Activated naive CD4-positive, alpha-beta T cell treated with anti-CD3 and anti-CD28 coated beads, Interleukin-2, amount 50 U/mL, for 72 hours (primary cell): ENCODE measurements around the gene PTCHD1. TPM values are rescaled to one million over a fixed set of nuclear protein-coding genes. Genes with fewer than 3 reads are reported as not detected.
A peak's percentile ranks its signal among the peaks of the same experiment; 100 is the strongest.

Source experiments
- ATAC-seq, 2 donors: fragments of 150-1000 bp; cut with Tn5 transposase; 2 replicates each; pipeline ENCODE4 v1.10.0; 2021; ENCODE audit warnings: mild to moderate bottlenecking in 2 of 2, moderate library complexity in 2 of 2
- DNase-seq, 2 donors: peaks; one replicate each; pipeline ENCODE4 v3.0.0; 2021 to 2022; ENCODE audit warnings: low spot score in 2 of 2
- H3K27ac Mint-ChIP-seq, 2 donors: one replicate each; pipeline ENCODE4 v1.8.0; 2022; ENCODE audit warnings: mild to moderate bottlenecking in 2 of 2, mixed read lengths in 2 of 2
- H3K36me3 Mint-ChIP-seq, 2 donors: one replicate each; pipeline ENCODE4 v1.8.0; 2022; ENCODE audit warnings: mixed read lengths in 2 of 2
- H3K9me3 Mint-ChIP-seq, 2 donors: one replicate each; pipeline ENCODE4 v1.8.0; 2022; ENCODE audit warnings: mixed read lengths in 2 of 2
- total RNA-seq, 2 donors: library from RNA; stranded (reverse); gene quantifications; one replicate each; pipeline ENCODE4 v1.2.3, GENCODE V29; 2022

The PTCHD1 gene
- total RNA-seq, 2 donors from 2014 or later = not detected

DNA sequence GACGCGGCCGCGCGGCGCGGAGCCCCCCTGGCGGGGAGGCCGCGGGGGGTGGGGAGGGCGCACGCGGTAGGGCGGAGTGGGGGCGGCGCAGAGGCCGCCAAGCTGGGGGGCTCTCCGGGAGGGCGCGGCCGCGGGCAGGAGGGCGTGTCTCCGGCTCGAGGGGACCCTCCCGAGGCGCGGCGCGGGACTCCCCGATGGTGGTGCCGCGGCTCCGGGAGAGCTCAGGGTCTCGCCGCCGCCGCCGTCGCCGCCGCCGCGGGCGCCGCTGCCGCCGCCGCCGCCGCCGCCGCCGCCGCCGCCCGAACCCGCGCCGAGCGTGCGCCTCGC is 165 bp upstream of the PTCHD1 start:
- Mint-ChIP-seq H3K9me3 (no peaks in the 10 kb centered on the region), H3K27ac (no peak overlapping the region), H3K36me3 (peaks cover 0 to 5% of the 10 kb centered on the region in 2 donors)
- DNase-seq (no peak), ATAC-seq (peak in 1 of 2 donors; percentile 5)

DNA sequence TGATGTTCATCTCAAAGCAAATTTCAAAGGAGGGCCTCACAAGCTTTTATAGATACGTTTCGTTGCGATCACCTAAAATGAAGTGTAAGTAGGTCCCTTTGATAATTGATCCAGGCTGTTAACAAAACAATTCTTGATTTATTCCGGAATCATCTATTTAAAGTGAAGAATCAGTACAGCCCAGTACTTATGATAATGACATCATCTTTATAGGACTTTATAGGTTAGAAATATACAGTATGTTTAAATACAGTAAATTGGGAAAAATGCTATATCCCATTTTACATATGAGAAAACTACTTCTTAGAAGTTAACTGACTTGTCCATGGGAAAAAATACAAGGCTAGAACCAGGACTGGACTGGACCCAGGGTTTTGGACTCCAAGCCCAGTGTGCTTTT is 3.7 kb downstream of the PTCHD1 start:
- Mint-ChIP-seq H3K36me3 (no peaks in the 10 kb centered on the region), H3K27ac (no peak overlapping the region)

DNA sequence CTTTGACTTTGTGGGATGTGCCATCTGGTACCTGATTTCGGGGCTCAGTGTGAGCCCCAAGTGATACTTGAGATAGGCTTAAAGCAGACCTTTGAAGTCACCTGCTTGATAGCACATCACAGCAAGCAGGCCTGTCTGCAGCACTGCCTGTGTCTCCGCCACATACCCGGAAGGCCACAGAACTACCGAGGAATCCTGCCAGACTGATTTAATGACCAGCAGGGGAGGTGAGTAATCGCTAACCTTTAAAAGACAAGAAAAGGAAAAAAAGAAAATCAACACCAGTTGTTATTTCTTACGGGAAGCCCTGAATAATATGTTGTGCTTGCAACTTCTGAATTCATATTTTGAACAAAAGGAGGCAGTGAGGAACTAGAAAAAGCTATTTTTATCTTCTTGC is 6.8 kb downstream of the PTCHD1 start:
- Mint-ChIP-seq H3K36me3 (no peaks in the 10 kb centered on the region), H3K27ac (no peak overlapping the region), H3K9me3 (no peaks in the 10 kb centered on the region)
- no peak for DNase-seq
- no peak for ATAC-seq

More for the DNA sequence above, 3.7 kb downstream of the PTCHD1 start:
- no peak for DNase-seq
- ATAC-seq = no peak
- H3K9me3 Mint-ChIP-seq = no peaks in the 10 kb centered on the region

DNA sequence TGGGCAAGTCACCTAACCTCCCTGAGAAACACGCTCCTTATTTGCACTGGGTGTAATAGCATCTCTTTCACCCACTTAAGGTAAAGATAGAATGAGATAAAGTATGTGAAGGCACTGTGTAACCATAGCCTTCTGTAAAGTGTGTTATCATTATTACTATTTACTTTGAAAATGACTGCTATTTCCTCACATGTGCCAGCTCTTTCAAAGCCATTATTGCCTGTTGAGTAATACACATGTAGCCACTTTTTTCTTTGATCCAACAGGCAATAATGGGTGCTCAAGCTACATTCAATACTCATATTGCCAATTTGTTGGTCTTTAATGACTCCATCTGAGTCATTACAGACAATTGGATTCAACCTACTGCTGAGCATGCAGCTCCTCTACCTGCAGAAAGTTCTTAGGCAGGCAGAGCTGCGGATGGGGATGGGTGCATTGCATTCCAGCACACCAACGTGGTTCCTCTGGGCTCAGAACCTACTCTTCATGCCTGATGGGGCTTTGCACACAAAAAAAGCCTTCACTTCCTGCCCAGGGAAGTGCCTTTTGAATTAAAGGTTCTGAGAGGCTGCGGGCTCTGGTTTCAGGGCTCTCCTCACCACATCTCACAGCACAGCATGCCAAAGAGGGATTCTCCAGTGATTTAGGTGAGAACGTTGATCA is 9.7 kb downstream of the PTCHD1 start:
- peak in 1 of 2 donors; percentile 77 for ATAC-seq
- no peaks in the 10 kb centered on the region for H3K36me3 Mint-ChIP-seq
- no peak for DNase-seq
- no peak overlapping the region for H3K27ac Mint-ChIP-seq
- no peaks in the 10 kb centered on the region for H3K9me3 Mint-ChIP-seq

DNA sequence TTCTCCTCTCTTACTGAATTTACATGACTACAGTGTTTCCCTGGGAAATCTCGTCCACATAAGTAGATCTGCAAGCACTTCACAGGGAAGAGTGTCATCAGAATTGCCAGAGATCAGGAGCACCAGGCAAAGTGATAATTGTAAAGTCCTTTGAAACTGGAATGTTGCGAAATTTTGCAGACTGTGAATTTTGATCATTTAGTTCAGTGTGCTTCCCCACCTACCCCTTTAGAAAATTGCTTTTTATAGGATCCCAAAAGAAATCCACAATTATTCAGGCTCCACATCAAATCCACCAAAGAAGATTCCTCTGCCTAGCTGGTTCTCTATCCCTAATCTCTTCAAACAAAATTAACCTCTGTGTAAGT is 10.2 kb downstream of the PTCHD1 start:
- H3K9me3 Mint-ChIP-seq = no peaks in the 10 kb centered on the region
- ATAC-seq (no peak), DNase-seq (no peak)
- H3K36me3 Mint-ChIP-seq = no peaks in the 10 kb centered on the region
- no peak overlapping the region for H3K27ac Mint-ChIP-seq

DNA sequence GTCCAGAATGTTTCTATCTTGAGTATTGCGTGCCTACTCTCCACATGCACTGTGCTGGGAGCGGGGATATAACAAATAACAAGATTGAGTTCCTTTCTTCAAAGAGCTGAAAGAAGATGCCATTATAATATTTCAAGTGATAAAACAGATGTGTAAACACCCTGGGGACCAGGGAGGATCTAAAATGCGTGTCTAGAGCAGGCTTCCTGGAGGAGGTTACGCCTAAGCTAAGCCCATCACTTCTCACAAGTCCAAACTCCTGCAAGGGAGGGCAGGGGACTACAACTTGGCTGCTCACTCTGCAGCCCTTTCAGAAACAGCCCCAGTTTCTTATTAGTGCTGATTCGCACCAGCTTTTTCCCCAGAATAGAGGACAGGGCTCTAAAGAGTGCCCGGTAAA is 21.5 kb downstream of the PTCHD1 start:
- H3K9me3 Mint-ChIP-seq = peaks cover 6 to 7% of the 10 kb centered on the region in 2 donors
- H3K27ac Mint-ChIP-seq = no peak overlapping the region
- no peaks in the 10 kb centered on the region for H3K36me3 Mint-ChIP-seq
- ATAC-seq = no peak
- no peak for DNase-seq

DNA sequence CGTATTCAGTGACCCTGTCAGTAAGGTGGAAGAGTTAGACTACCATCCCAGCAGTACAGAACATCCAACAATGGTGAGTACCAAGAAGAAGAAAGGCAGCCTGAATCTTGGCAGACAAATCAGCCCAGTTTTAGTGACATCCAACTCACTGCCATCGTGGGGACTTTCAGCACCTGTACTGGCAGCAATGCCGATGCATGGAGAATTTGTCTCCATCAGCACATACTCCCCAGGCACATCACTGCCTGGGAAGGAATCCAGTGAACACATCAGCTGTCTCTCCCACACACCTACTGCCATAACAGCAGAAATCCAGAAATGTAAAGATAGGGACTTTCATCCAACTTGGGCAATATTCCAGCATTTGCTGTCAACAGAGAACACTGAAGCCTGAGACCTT is 29.8 kb downstream of the PTCHD1 start:
- peaks cover 3 to 6% of the 10 kb centered on the region in 2 donors for H3K9me3 Mint-ChIP-seq
- DNase-seq = no peak
- ATAC-seq = no peak
- no peaks in the 10 kb centered on the region for H3K36me3 Mint-ChIP-seq
- no peak overlapping the region for H3K27ac Mint-ChIP-seq

DNA sequence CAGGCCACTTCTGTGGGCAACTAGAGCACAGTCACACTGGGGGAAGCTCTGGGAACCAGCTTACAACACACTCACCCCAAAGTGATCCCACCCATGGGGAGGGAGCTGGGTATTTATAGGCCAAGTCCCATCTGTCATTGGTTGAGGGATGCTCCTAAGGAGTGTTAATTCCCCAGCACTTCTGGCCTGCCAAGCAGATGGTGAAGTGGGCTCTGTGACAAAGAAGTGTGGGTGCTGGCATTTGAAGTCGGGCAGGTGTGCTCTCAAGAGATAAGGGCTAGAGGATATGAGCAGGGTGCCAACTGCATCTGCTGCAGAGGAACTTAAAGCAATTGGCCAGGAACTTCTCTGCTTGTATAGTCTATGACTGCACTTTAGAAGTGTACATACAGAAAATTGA is 30.9 kb downstream of the PTCHD1 start:
- DNase-seq (no peak), ATAC-seq (no peak)
- Mint-ChIP-seq H3K27ac (no peak overlapping the region), H3K36me3 (no peaks in the 10 kb centered on the region), H3K9me3 (peaks cover 3 to 5% of the 10 kb centered on the region in 2 donors)

DNA sequence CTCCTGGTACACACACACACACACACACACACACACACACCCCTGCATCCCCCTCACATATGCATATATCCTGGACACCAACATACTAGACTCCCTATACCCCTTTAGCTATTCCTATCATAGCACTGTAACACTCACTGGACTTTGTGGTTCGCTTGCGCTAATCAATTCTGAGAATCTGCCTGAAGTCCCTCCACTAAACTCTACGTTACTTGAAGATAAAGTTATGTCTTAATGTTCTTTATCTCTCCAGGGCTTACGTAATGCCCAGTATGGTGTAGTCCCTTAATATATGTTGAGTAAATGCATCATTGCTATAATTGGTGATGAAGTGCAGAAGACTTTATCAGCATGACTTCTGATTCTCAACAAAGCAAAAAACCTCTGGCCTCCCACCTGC is 32.3 kb downstream of the PTCHD1 start:
- Mint-ChIP-seq H3K27ac (no peak overlapping the region), H3K9me3 (no peaks in the 10 kb centered on the region), H3K36me3 (no peaks in the 10 kb centered on the region)
- ATAC-seq (no peak), DNase-seq (no peak)

DNA sequence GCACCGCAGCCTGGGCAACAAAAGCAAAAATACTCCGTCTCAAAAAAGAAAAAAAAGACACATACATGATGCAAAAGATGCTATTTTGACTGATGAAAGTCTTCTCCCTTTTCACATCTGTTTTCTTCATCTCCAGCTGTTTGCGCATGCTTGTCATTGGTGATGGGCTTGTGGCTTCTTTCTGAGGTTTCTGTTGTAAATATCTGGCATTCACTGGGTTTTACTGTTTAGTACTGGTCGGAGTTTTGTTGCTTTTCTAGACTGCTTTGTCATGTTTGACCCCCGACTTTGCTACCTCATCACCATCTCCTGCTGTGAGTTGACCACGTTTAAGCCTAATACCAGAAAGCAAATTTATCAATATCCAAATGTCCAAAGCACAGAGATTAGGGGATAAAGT is 34.4 kb downstream of the PTCHD1 start:
- no peaks in the 10 kb centered on the region for H3K36me3 Mint-ChIP-seq
- H3K9me3 Mint-ChIP-seq = no peaks in the 10 kb centered on the region
- DNase-seq (no peak), ATAC-seq (no peak)
- H3K27ac Mint-ChIP-seq = no peak overlapping the region

DNA sequence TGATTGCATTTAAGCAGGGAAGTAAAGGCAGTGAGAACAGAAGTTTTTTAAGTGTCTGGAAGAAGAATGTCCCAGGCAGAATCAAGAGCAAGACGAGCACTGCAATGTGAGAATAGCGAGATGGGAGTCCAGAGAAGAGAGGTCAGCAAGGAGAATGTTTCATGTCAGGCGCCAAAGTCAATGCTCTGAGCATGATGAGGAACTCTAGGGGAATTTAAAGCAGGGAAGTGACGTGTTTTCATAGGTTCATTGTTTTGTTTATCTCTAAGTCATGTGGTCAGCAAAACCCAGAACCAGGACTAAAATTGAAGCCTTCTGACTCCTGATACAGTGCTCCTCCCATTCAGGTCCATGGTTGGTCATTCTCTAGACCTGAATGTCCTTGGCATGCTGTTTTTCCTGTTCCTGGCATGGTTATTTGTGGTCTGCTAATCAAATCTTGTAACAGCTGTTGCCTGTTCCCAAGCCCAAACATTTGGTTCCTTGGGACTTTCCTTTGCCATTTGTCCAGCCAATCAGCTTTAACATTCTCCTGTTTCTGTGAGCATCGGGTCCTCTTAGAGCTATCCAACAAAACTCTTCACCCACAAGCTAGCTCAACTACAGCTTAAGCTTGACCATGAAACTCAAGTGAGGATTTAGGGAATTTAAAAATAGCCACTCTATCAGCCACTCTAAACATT is 37.7 kb downstream of the PTCHD1 start:
- Mint-ChIP-seq H3K36me3 (no peaks in the 10 kb centered on the region), H3K27ac (no peak overlapping the region), H3K9me3 (no peaks in the 10 kb centered on the region)
- ATAC-seq (no peak), DNase-seq (no peak)

DNA sequence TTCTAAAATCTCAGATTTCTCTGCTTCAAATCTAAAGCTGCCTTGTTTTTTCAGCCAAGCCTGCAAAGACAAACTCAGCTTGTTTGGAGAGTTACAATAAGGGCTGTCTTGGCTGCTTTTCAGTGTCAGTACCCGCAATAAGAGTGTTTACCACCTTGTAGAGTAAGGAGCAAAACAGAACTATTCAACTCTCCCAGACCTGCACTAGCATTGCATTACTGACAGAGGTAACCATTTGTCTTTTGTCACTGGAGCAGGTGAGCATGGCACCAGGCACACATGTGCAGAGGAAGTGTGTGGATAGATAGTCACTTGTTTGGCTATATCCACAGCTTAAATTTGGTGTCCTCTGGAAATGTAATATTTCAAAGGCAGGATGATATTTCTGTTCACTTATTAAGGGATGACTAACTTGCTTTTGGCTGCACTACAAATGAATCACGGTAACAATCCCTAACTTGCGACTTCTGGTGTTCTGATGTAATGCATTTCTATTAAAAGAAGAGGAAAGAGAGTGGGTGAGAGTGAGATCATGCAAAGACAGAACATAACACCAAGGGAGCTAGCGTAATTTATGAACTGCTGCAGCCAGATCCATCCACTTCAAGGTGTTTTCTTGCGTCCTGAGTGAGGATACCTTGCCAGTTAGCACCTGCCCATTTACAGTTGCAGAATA is 38.6 kb downstream of the PTCHD1 start:
- no peak overlapping the region for H3K27ac Mint-ChIP-seq
- no peaks in the 10 kb centered on the region for H3K36me3 Mint-ChIP-seq
- DNase-seq = no peak
- ATAC-seq = no peak
- no peaks in the 10 kb centered on the region for H3K9me3 Mint-ChIP-seq

DNA sequence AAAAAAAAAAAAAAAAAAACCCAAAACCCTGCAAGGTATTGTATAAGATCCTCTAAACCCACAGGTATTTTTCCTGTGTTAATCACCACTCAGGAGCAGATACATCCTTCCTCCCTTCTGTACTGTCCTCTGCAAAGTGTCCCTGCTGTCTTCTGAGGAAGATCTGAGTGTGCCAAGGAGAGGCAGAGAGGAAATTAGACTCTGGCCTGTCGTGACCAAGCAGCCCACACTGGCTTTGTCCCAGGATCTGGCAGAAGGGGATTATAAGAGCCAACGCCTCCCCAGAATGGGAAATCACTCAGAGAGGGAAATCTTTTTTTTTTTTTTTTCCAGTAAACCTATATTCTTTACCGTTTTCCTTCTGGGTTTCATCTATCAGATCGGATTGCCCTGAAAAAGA is 39.6 kb downstream of the PTCHD1 start:
- H3K36me3 Mint-ChIP-seq = no peaks in the 10 kb centered on the region
- no peak for ATAC-seq
- no peaks in the 10 kb centered on the region for H3K9me3 Mint-ChIP-seq
- no peak for DNase-seq
- no peak overlapping the region for H3K27ac Mint-ChIP-seq

DNA sequence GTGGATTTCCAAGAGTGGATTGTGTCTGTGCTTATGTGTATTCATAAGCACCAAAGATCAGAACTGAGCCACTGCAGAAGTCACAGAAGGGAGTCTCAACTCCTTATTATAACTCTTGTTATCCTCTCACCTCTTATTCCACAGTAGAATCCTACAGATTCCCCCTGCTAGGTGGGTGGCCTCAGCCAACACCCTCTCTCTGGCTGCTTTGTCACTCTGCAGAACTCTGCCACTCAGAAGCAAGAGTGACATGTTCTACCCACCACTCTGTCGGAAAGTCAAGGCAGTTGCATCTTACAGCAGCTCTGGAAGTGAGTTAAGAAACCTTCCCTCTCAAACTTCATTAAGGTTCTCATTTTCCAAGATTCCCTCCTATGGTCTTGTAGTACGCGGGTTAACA is 41.9 kb downstream of the PTCHD1 start:
- DNase-seq = no peak
- Mint-ChIP-seq H3K9me3 (no peaks in the 10 kb centered on the region), H3K36me3 (no peaks in the 10 kb centered on the region), H3K27ac (no peak overlapping the region)
- ATAC-seq = no peak

DNA sequence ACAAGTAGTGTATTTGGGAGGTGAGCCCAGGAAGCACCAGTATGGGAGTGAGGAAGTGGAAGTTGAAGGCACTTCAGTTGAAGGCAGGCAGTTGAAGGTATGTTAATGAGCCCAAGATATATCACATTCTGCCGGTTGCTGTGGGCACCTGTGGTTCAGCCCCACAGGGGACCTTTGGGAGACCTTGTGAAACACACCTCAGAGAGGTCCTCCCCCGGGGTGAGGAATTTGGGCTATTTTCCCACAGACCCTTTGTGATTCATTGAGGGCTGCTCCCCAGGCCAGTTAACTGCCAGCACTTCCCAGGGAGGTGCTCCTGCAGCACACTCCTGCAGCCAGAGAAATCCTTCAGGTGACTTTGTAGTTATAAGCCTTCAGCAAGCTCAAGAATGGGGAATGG is 45.9 kb downstream of the PTCHD1 start:
- H3K36me3 Mint-ChIP-seq = no peaks in the 10 kb centered on the region
- DNase-seq (no peak), ATAC-seq (no peak)

DNA sequence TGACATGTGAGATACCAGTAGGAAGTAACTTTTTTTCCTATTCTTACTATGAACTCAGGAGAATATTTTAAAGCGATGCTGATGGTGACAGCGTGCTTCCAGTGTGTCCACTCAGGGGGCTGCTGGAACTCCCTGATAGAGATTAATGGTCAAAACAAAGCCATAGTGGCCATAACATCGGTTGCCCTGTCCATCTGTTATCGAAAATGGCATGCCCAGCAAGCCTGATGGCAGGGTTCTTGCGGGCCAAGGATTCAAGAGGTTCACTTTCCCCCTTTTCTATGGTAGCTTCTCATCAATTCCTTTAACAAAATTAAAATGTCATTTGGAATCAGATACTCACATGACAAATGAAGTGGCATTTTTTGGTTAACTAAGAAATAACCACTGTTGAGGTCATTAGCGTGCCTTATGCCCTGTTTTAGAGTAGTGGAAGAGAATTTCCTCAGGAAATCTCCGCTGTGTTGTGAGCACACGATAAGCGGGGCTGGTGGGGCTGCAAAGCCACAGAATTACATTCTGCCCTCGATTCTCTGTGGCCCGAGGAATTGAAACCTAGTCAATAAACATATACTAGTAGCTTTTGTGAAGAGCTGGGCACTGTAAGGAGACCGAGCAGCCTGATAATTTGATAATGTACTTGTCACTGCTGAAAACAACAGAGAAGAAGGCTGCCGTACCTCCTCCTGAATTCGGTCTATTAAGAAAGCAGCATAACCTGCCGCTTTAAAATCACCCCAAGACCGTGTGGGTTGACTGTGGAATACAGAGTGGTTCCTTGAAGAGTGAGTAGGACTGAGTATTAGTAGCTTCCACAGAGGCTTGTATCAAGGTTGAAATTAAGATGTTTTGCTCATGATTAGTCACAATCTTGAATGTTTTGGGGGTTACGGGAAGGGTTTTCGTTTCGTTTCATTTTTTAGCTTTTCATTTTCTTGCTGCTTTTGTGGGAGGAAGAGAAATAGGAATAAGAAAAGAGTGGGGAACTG is 46.7 kb downstream of the PTCHD1 start:
- ATAC-seq (peak in 1 of 2 donors; percentile 71), DNase-seq (no peak)
- Mint-ChIP-seq H3K27ac (peak overlapping the region in 1 of 2 donors; percentile 29), H3K9me3 (no peaks in the 10 kb centered on the region), H3K36me3 (no peaks in the 10 kb centered on the region)

More for the DNA sequence above, 45.9 kb downstream of the PTCHD1 start:
- H3K27ac Mint-ChIP-seq = no peak overlapping the region
- H3K9me3 Mint-ChIP-seq = no peaks in the 10 kb centered on the region

DNA sequence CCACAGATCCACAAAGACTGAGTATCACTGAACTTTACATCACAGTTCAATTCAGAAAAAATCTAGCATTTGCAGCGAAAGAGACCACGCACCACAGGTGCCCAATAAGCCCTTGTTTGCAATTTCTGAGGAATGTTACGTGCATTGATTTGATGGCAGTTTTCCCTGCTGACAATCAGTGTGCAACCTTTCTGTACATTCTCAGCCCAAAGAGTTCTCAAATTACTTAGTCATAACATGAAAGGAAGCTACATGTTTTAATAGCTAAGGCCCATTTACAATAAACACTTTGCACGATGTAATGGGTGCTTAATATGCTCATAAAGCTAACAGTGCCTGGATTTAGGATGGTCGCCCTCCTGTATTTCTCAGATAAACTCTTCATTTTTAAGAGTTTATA is 47.9 kb downstream of the PTCHD1 start:
- ATAC-seq (no peak), DNase-seq (no peak)
- Mint-ChIP-seq H3K27ac (no peak overlapping the region), H3K36me3 (no peaks in the 10 kb centered on the region), H3K9me3 (no peaks in the 10 kb centered on the region)
